SK-N-SH (cell line): Measurements from ENCODE around the gene NUDT1. TPM values are rescaled to one million over a fixed set of nuclear protein-coding genes. Genes with fewer than 3 reads are reported as not detected.

Experiments
- CTCF ChIA-PET: fragments of 300-600, 350-600 bp; formaldehyde crosslinking; extraction: SDS; loops from one replicate; lab custom pipeline; 2021; lab: Yijun Ruan, JAX
- POLR2A ChIA-PET: fragments of 350-600 bp; sonication (Branson Sonifier 250); formaldehyde crosslinking; extraction: SDS; loops from one replicate; lab custom pipeline; 2020; ENCODE audit warnings: antibody characterized with exemption, inconsistent platforms; lab: Yijun Ruan, JAX
- DNase-seq: peaks from one replicate; pipeline ENCODE4 v3.0.0; 2012
- H2AFZ ChIP-seq: fragments of 200-600 bp; sonication (generic); 2 replicates; pipeline ENCODE4 v1.8.1; 2016; ENCODE audit warnings: antibody characterized with exemption, mild to moderate bottlenecking, low read depth
- H3F3A ChIP-seq: fragments of 200-600 bp; sonication (generic); replicated peaks from 2 replicates; pipeline ENCODE3; 2016; ENCODE audit warnings: antibody characterized with exemption, mild to moderate bottlenecking; ENCODE audit not compliant: insufficient read depth
- H3K27ac ChIP-seq, 2 experiments: fragments of 200-500 bp in 1 of 2; fragments of 200-600 bp in 1 of 2; sonication (Bioruptor generic) in 1 of 2; sonication (generic), shearing (Covaris generic) in 1 of 2; 2 replicates each; pipeline versions ENCODE4 v1.5.1 to v1.6.1; 2014 to 2016; ENCODE audit warnings: low read depth in 2 of 2, inconsistent platforms in 1 of 2, low read length in 1 of 2, mild to moderate bottlenecking in 1 of 2, mixed read lengths in 1 of 2
- H3K27me3 ChIP-seq: fragments of 200-600 bp; sonication (generic), shearing (Covaris generic); 2 replicates; pipeline ENCODE4 v1.6.1; 2016; ENCODE audit warnings: mixed run types; ENCODE audit not compliant: insufficient read depth
- H3K36me3 ChIP-seq, 2 experiments: fragments of 200-500 bp in 1 of 2; fragments of 200-600 bp in 1 of 2; sonication (Bioruptor generic) in 1 of 2; sonication (generic) in 1 of 2; replicated peaks in 1 of 2; 2 replicates each; pipeline versions ENCODE3 to v1.5.1; 2014 to 2016; ENCODE audit warnings: low read length in 1 of 2, mild to moderate bottlenecking in 1 of 2; ENCODE audit not compliant: insufficient read depth in 2 of 2, control insufficient read depth in 1 of 2
- H3K4me1 ChIP-seq, 2 experiments: fragments of 200-500 bp in 1 of 2; fragments of 200-600 bp in 1 of 2; sonication (Bioruptor generic) in 1 of 2; sonication (generic), shearing (Covaris generic) in 1 of 2; 2 replicates each; pipeline versions ENCODE4 v1.5.1 to v1.6.1; 2014 to 2016; ENCODE audit warnings: low read depth in 1 of 2, low read length in 1 of 2, mixed run types in 1 of 2; ENCODE audit not compliant: insufficient read depth in 2 of 2, control insufficient read depth in 1 of 2
- H3K4me2 ChIP-seq: fragments of 200-600 bp; sonication (generic), shearing (Covaris generic); 2 replicates; pipeline ENCODE4 v1.6.1; 2017; ENCODE audit warnings: mixed run types
- H3K4me3 ChIP-seq, 2 experiments: fragments of 200-500 bp in 1 of 2; fragments of 200-600 bp in 1 of 2; sonication (Bioruptor generic) in 1 of 2; sonication (generic), shearing (Covaris generic) in 1 of 2; 2 replicates each; pipeline versions ENCODE4 v1.5.1 to v1.8.1; 2014 to 2016; ENCODE audit warnings: low read depth in 2 of 2, inconsistent platforms in 1 of 2, low read length in 1 of 2, mild to moderate bottlenecking in 1 of 2, mixed read lengths in 1 of 2, moderate library complexity in 1 of 2
- H3K79me2 ChIP-seq: fragments of 200-600 bp; sonication (generic); 2 replicates; pipeline ENCODE4 v1.8.1; 2017; ENCODE audit warnings: mild to moderate bottlenecking; ENCODE audit not compliant: insufficient read depth
- H3K9ac ChIP-seq: fragments of 200-600 bp; sonication (generic); 2 replicates; pipeline ENCODE4 v1.6.1; 2017; ENCODE audit warnings: mixed run types
- H3K9me2 ChIP-seq: fragments of 200-600 bp; sonication (generic); 2 replicates; pipeline ENCODE4 v1.6.1; 2017; ENCODE audit warnings: mixed run types
- H3K9me3 ChIP-seq: fragments of 200-600 bp; sonication (generic); 2 replicates; pipeline ENCODE4 v1.6.1; 2017; ENCODE audit warnings: mixed run types, mild to moderate bottlenecking, moderate library complexity
- H4K20me1 ChIP-seq: fragments of 200-600 bp; sonication (generic); 2 replicates; pipeline ENCODE4 v1.6.1; 2017; ENCODE audit warnings: mild to moderate bottlenecking, mixed run types; ENCODE audit not compliant: insufficient read depth
- CHD2 ChIP-seq: fragments of 150-350 bp; IDR thresholded peaks from 2 replicates; pipeline ENCODE4 v1.6.1; 2018; ENCODE audit warnings: low read length; ENCODE audit not compliant: partially characterized antibody
- EP300 ChIP-seq, 2 experiments: IDR thresholded peaks; 2 replicates each; pipeline versions ENCODE4 v1.4.0 to v1.6.1; 2012; ENCODE audit warnings: borderline replicate concordance in 1 of 2, low read depth in 1 of 2, low read length in 1 of 2
- EZH2phosphoT487 ChIP-seq: fragments of 200-600 bp; sonication (generic); IDR thresholded peaks from 2 replicates; pipeline ENCODE4 v1.6.1; 2017; ENCODE audit warnings: low read depth, mixed run types, mild to moderate bottlenecking, antibody characterized with exemption, moderate library complexity, borderline replicate concordance
- FOSL2 ChIP-seq: IDR thresholded peaks from 2 replicates; pipeline ENCODE4 v1.4.0; 2012; ENCODE audit warnings: low read depth, mild to moderate bottlenecking, moderate library complexity, borderline replicate concordance
- MEF2A ChIP-seq: IDR thresholded peaks from 2 replicates; pipeline ENCODE4 v1.4.0; 2012; ENCODE audit warnings: low read depth, borderline replicate concordance
- NFIC ChIP-seq: IDR thresholded peaks from 2 replicates; pipeline ENCODE4 v1.4.0; 2012; ENCODE audit warnings: borderline replicate concordance
- NRF1 ChIP-seq: IDR thresholded peaks from 2 replicates; pipeline ENCODE4 v1.6.1; 2012; ENCODE audit warnings: low read depth, mild to moderate bottlenecking, low read length
- POLR2AphosphoS5 ChIP-seq: IDR thresholded peaks from 2 replicates; pipeline ENCODE4 v1.6.1; 2012; ENCODE audit warnings: low read depth, low read length
- TAF1 ChIP-seq: IDR thresholded peaks from 2 replicates; pipeline ENCODE4 v1.6.1; 2012; ENCODE audit warnings: low read depth, mild to moderate bottlenecking, low read length, moderate library complexity, borderline replicate concordance
- TCF12 ChIP-seq: IDR thresholded peaks from 2 replicates; pipeline ENCODE4 v1.4.0; 2012
- WGBS: methylation state at CpG from one replicate; pipeline ENCODE4 v1.1.6; 2017; ENCODE audit warnings: low lambda C conversion rate; 5-methylcytosine and 5-hydroxymethylcytosine counted together
- polyA plus RNA-seq, 3 experiments: library from polyadenylated mRNA; depleted of rRNA; stranded (reverse); fragments of >200 nt; gene quantifications; 2 replicates each; pipeline ENCODE4 v1.2.3, GENCODE V29; 2012
- TF ChIP-seq, protein P1 (sequence below): fragments of 150-350 bp; IDR thresholded peaks from 2 replicates; pipeline ENCODE4 v1.6.1; 2016; ENCODE audit warnings: mild to moderate bottlenecking, low read depth, low read length
- TF ChIP-seq, protein P2 (sequence below): fragments of 150-350 bp; IDR thresholded peaks from 2 replicates; pipeline ENCODE4 v1.6.1; 2017; ENCODE audit warnings: antibody characterized with exemption, low read length, low read depth, borderline replicate concordance
- TF ChIP-seq, protein P3 (sequence below): IDR thresholded peaks from 2 replicates; pipeline ENCODE4 v1.6.1; 2012; ENCODE audit warnings: mild to moderate bottlenecking, low read depth, low read length, moderate library complexity

Gene NUDT1
- polyA plus RNA-seq, 1 of the 3 experiments (the other 2 are of a cell fraction), result 98.1 TPM

DNA sequence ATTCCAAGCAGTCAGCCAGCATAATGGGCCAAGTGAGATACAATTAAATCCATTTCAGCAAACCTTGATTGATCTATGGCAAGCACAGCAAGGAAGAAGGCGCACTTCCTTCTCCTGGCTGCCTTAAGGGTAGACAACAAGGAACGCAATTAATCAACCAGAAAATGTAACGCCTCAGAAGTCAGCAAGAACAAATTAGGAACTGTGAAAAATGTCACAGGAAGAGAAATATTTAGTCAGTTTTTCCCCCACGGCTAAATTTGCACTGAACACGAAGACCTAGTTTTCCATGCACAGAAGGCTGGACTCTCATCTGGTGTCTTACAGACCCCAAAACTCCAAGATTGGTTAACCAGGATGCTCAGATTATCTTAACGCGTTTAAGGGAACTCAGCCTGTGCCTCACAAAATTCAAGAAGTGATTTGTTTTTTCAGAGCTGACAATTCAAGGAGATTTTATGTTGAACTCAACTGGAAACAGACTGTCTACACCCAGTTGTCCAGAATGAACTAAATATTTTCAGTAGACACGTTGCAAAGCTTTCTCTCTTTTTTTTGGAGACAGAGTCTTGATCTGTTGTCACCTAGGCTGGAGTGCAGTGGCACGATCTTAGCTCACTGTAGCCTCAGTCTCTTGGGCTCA lies 58.0 kb downstream of the NUDT1 start:
- ChIA-PET CTCF (no interaction called here), POLR2A (no interaction called here)
- H3K4me2 ChIP-seq, result no peak overlapping the region
- H2AFZ ChIP-seq, result no peak overlapping the region
- H3K9me2 ChIP-seq, result no peaks in the 10 kb centered on the region
- no peaks in the 10 kb centered on the region for H3K36me3 ChIP-seq
- H3K4me1 ChIP-seq, result peaks cover 0 to 7% of the 10 kb centered on the region in 2 experiments; a peak in 1 of 4 replicates
- no peaks in the 10 kb centered on the region for H3K27me3 ChIP-seq
- no peaks in the 10 kb centered on the region for H3K9me3 ChIP-seq
- peaks cover 28% of the 10 kb centered on the region for H3K79me2 ChIP-seq
- no peak overlapping the region for H3K9ac ChIP-seq
- DNase-seq, result peak; percentile 2
- H3K4me3 ChIP-seq, result no peak overlapping the region
- H3K27ac ChIP-seq, result no peak overlapping the region
- peaks cover 3% of the 10 kb centered on the region for H3F3A ChIP-seq
- no peak for TF ChIP-seq TAF1
- no peak for TF ChIP-seq TCF12
- no peak for TF ChIP-seq FOSL2
- TF ChIP-seq EP300 (IDR thresholded peaks at IDR 0.05; ENCODE audit: borderline replicate concordance in 1 of 2, low read depth in 1 of 2, low read length in 1 of 2), result no peak
- TF ChIP-seq, protein P1, sequence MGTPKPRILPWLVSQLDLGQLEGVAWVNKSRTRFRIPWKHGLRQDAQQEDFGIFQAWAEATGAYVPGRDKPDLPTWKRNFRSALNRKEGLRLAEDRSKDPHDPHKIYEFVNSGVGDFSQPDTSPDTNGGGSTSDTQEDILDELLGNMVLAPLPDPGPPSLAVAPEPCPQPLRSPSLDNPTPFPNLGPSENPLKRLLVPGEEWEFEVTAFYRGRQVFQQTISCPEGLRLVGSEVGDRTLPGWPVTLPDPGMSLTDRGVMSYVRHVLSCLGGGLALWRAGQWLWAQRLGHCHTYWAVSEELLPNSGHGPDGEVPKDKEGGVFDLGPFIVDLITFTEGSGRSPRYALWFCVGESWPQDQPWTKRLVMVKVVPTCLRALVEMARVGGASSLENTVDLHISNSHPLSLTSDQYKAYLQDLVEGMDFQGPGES, result no peak
- no peak for TF ChIP-seq MEF2A
- TF ChIP-seq CHD2, result no peak
- no peak for TF ChIP-seq EZH2phosphoT487
- TF ChIP-seq, protein P2, sequence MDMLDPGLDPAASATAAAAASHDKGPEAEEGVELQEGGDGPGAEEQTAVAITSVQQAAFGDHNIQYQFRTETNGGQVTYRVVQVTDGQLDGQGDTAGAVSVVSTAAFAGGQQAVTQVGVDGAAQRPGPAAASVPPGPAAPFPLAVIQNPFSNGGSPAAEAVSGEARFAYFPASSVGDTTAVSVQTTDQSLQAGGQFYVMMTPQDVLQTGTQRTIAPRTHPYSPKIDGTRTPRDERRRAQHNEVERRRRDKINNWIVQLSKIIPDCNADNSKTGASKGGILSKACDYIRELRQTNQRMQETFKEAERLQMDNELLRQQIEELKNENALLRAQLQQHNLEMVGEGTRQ, result no peak
- TF ChIP-seq, protein P3, sequence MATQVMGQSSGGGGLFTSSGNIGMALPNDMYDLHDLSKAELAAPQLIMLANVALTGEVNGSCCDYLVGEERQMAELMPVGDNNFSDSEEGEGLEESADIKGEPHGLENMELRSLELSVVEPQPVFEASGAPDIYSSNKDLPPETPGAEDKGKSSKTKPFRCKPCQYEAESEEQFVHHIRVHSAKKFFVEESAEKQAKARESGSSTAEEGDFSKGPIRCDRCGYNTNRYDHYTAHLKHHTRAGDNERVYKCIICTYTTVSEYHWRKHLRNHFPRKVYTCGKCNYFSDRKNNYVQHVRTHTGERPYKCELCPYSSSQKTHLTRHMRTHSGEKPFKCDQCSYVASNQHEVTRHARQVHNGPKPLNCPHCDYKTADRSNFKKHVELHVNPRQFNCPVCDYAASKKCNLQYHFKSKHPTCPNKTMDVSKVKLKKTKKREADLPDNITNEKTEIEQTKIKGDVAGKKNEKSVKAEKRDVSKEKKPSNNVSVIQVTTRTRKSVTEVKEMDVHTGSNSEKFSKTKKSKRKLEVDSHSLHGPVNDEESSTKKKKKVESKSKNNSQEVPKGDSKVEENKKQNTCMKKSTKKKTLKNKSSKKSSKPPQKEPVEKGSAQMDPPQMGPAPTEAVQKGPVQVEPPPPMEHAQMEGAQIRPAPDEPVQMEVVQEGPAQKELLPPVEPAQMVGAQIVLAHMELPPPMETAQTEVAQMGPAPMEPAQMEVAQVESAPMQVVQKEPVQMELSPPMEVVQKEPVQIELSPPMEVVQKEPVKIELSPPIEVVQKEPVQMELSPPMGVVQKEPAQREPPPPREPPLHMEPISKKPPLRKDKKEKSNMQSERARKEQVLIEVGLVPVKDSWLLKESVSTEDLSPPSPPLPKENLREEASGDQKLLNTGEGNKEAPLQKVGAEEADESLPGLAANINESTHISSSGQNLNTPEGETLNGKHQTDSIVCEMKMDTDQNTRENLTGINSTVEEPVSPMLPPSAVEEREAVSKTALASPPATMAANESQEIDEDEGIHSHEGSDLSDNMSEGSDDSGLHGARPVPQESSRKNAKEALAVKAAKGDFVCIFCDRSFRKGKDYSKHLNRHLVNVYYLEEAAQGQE, result no peak
- TF ChIP-seq POLR2AphosphoS5, result no peak
- no peak for TF ChIP-seq NRF1
- no peak for TF ChIP-seq NFIC
- WGBS, result 97% methylated on average over 9 of the region's 9 CpGs
- peaks cover 6% of the 10 kb centered on the region; the same call in 1 of the 2 replicates for H4K20me1 ChIP-seq

Other genes starting within 250 kb of the NUDT1 start
- gene MAD1L1, start 9.3 kb upstream of the NUDT1 start, polyA plus RNA-seq (2012; rRNA removed), result 28.7 and 46.2 TPM in 2 replicates
- 30.7 and 34.8 TPM in 2 replicates for gene MRM2, start within 50 bp of the NUDT1 start, polyA plus RNA-seq (2012; rRNA removed)
- 20.6 and 21.1 TPM in 2 replicates for gene SNX8, start 72.2 kb downstream of the NUDT1 start, polyA plus RNA-seq (2012; rRNA removed)
- gene EIF3B, start 112.6 kb downstream of the NUDT1 start, polyA plus RNA-seq (2012; rRNA removed), result 140 and 151 TPM in 2 replicates
- 26.7 and 32.7 TPM in 2 replicates for gene CHST12, start 161.4 kb downstream of the NUDT1 start, polyA plus RNA-seq (2012; rRNA removed)
- not detected in 2 replicates for gene GRIFIN, start 234.2 kb downstream of the NUDT1 start, polyA plus RNA-seq (2012; rRNA removed)